Neural progenitor cell (in vitro differentiated cells): Measurements from ENCODE around the gene FGFR2. TPM values are rescaled to one million over a fixed set of nuclear protein-coding genes. Genes with fewer than 3 reads are reported as not detected.

ENCODE experiments used
- DNase-seq: peaks from one replicate; pipeline ENCODE4 v3.0.0-alpha.2; 2016; ENCODE audit warnings: low spot score
- H2AFZ ChIP-seq: fragments of 200-600 bp; sonication (generic); replicated peaks from 2 replicates; pipeline ENCODE4 v1.6.1; 2016; ENCODE audit warnings: antibody characterized with exemption
- H3F3A ChIP-seq: fragments of 200-600 bp; sonication (generic); 2 replicates; pipeline ENCODE4 v1.6.1; 2016; ENCODE audit warnings: antibody characterized with exemption, low read depth
- H3K27ac ChIP-seq: fragments of 200-600 bp; sonication (generic); 2 replicates; pipeline ENCODE4 v1.5.1; 2016; ENCODE audit warnings: mild to moderate bottlenecking
- H3K27me3 ChIP-seq: fragments of 200-600 bp; sonication (generic); 2 replicates; pipeline ENCODE4 v1.6.1; 2016; ENCODE audit warnings: mild to moderate bottlenecking, moderate library complexity
- H3K36me3 ChIP-seq: fragments of 200-600 bp; sonication (generic); 2 replicates; pipeline ENCODE4 v1.5.1; 2016
- H3K4me1 ChIP-seq: fragments of 200-600 bp; sonication (generic); 2 replicates; pipeline ENCODE4 v1.6.1; 2016; ENCODE audit warnings: mixed run types
- H3K4me2 ChIP-seq: fragments of 200-600 bp; sonication (generic); 2 replicates; pipeline ENCODE4 v1.6.1; 2016
- H3K4me3 ChIP-seq: fragments of 200-600 bp; sonication (generic); 2 replicates; pipeline ENCODE4 v1.5.1; 2016
- H3K79me2 ChIP-seq: fragments of 200-600 bp; sonication (generic); 2 replicates; pipeline ENCODE4 v1.6.1; 2016; ENCODE audit warnings: low read depth
- H3K9ac ChIP-seq: fragments of 200-600 bp; sonication (generic); 2 replicates; pipeline ENCODE4 v1.6.1; 2016
- H3K9me3 ChIP-seq: fragments of 200-600 bp; sonication (generic); 2 replicates; pipeline ENCODE4 v1.5.1; 2016; ENCODE audit warnings: low read depth
- H4K20me1 ChIP-seq: fragments of 200-600 bp; sonication (generic); 2 replicates; pipeline ENCODE4 v1.6.1; 2016; ENCODE audit warnings: low read depth
- H3K27ac Mint-ChIP-seq: 3 replicates; pipeline ENCODE4 v1.8.0; 2021; ENCODE audit warnings: mixed read lengths
- H3K27me3 Mint-ChIP-seq: 2 replicates; pipeline ENCODE4 v1.8.0; 2022; ENCODE audit warnings: low read depth, mild to moderate bottlenecking, inconsistent platforms, moderate library complexity, mixed read lengths; ENCODE audit not compliant: insufficient read depth
- H3K36me3 Mint-ChIP-seq: 3 replicates; pipeline ENCODE4 v1.8.0; 2021; ENCODE audit warnings: mixed read lengths
- H3K4me1 Mint-ChIP-seq: 3 replicates; pipeline ENCODE4 v1.8.0; 2021; ENCODE audit warnings: mixed read lengths
- H3K4me3 Mint-ChIP-seq: 3 replicates; pipeline ENCODE4 v1.8.0; 2021; ENCODE audit warnings: mild to moderate bottlenecking, moderate library complexity, mixed read lengths
- H3K9me3 Mint-ChIP-seq: 3 replicates; pipeline ENCODE4 v1.8.0; 2020; ENCODE audit warnings: mixed read lengths
- EZH2 ChIP-seq: fragments of 200-600 bp; sonication (generic); IDR thresholded peaks from 2 replicates; pipeline ENCODE4 v1.6.1; 2017; ENCODE audit warnings: antibody characterized with exemption, mild to moderate bottlenecking, moderate library complexity
- EZH2phosphoT487 ChIP-seq: fragments of 200-600 bp; sonication (generic); IDR thresholded peaks from 2 replicates; pipeline ENCODE4 v1.6.1; 2017; ENCODE audit warnings: antibody characterized with exemption
- total RNA-seq: library from RNA; depleted of rRNA; stranded (reverse); fragments of >200 nt; gene quantifications from 2 replicates; pipeline ENCODE4 v1.2.3, GENCODE V29; 2015; ENCODE audit warnings: low replicate concordance
- TF ChIP-seq, protein P1 (sequence below): fragments of 200-600 bp; sonication (generic); IDR thresholded peaks from 2 replicates; pipeline ENCODE4 v1.5.1; 2017; ENCODE audit warnings: antibody characterized with exemption, mild to moderate bottlenecking

Gene FGFR2
- total RNA-seq, 1 donor from 2014 or later = 99.1 TPM

DNA sequence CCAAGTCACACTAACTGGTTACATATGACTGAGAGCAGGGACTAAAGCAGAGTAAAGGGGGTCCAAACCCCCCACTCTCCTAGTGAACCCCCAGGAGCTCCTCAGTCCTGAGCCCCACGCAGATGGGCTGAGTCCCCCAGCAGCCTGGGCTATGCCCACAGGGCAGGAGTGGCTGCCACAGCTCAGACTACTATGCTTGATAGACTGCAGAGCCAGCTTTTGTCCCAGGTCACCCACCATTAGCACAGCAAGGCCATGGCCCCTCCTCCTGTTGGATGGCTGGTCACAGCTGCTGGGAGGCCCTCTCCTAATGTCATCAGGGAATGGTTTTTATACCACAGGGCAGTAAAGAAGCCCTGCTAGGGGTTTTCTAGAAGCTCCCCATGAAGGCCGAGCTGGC lies 46.3 kb upstream of the FGFR2 start:
- Mint-ChIP-seq H3K9me3 (peaks cover 10% of the 10 kb centered on the region), H3K4me1 (peaks cover 42% of the 10 kb centered on the region), H3K27me3 (peaks cover 2% of the 10 kb centered on the region), H3K36me3 (no peaks in the 10 kb centered on the region), H3K4me3 (no peak overlapping the region), H3K27ac (no peak overlapping the region)
- Histone ChIP-seq H3K9ac (no peak overlapping the region), H3K4me1 (peaks cover 10% of the 10 kb centered on the region), H2AFZ (no peak overlapping the region), H3K36me3 (no peaks in the 10 kb centered on the region), H3K4me2 (no peak overlapping the region), H3K27ac (no peak overlapping the region), H3K4me3 (no peak overlapping the region), H3F3A (no peaks in the 10 kb centered on the region), H3K27me3 (no peaks in the 10 kb centered on the region), H3K79me2 (no peaks in the 10 kb centered on the region), H4K20me1 (no peaks in the 10 kb centered on the region), H3K9me3 (no peaks in the 10 kb centered on the region)
- no peak for TF ChIP-seq EZH2phosphoT487
- no peak for TF ChIP-seq EZH2
- peak; percentile 18 for DNase-seq

DNA sequence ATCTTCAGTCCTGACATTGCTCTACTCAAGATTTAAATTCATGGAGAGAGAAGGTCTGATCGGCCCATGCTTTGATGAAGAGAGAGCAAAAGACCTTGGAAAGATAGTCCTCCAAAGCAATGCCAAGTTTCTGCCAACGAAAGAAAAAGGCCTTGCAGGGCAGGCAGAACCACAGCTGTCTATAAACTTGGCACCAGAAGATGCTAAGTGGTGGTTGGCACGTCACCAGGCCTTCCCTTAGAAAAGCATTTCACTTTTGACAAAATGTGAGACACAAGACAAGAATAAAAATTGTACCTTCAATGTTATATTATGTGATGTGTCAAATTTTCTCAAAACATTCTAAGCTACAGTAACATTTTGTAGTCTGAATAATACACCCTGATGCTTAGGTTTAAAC lies 42.0 kb upstream of the FGFR2 start:
- no peak overlapping the region for H3K9ac ChIP-seq

DNA sequence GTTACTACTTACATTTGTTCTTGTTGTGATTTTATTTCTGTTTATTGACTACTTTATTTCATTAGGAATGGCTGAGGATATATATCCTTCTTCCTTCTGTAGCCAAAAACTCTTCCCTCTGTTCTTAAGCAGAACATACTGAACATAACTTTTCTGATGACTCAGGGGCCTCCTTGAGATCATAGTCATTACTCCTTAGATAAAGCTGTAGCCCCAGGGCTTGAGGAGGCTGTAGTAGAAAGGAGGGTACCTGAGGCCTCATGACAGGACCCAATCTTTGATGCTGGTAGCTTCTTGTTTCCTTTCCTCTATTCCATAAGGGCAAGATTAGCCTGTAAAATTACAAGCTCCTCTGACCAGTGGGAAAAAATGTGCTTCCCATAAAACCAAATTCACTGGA lies 41.2 kb upstream of the FGFR2 start:
- Histone ChIP-seq H3F3A (no peaks in the 10 kb centered on the region), H3K4me3 (no peak overlapping the region), H3K79me2 (no peaks in the 10 kb centered on the region), H3K9me3 (peaks cover under 1% of the 10 kb centered on the region), H3K9ac (no peak overlapping the region), H3K4me2 (no peak overlapping the region), H3K27ac (no peak overlapping the region), H3K36me3 (no peaks in the 10 kb centered on the region), H3K27me3 (no peaks in the 10 kb centered on the region), H3K4me1 (no peaks in the 10 kb centered on the region), H4K20me1 (no peaks in the 10 kb centered on the region), H2AFZ (no peak overlapping the region)
- TF ChIP-seq EZH2 (no peak), EZH2phosphoT487 (no peak)
- TF ChIP-seq, protein P1, sequence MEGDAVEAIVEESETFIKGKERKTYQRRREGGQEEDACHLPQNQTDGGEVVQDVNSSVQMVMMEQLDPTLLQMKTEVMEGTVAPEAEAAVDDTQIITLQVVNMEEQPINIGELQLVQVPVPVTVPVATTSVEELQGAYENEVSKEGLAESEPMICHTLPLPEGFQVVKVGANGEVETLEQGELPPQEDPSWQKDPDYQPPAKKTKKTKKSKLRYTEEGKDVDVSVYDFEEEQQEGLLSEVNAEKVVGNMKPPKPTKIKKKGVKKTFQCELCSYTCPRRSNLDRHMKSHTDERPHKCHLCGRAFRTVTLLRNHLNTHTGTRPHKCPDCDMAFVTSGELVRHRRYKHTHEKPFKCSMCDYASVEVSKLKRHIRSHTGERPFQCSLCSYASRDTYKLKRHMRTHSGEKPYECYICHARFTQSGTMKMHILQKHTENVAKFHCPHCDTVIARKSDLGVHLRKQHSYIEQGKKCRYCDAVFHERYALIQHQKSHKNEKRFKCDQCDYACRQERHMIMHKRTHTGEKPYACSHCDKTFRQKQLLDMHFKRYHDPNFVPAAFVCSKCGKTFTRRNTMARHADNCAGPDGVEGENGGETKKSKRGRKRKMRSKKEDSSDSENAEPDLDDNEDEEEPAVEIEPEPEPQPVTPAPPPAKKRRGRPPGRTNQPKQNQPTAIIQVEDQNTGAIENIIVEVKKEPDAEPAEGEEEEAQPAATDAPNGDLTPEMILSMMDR = no peak
- Mint-ChIP-seq H3K27me3 (peaks cover 2% of the 10 kb centered on the region), H3K4me1 (peaks cover 8% of the 10 kb centered on the region), H3K4me3 (no peak overlapping the region), H3K9me3 (peaks cover 31% of the 10 kb centered on the region), H3K36me3 (no peaks in the 10 kb centered on the region), H3K27ac (no peak overlapping the region)
- DNase-seq = no peak

More for the DNA sequence above, 42.0 kb upstream of the FGFR2 start:
- Mint-ChIP-seq H3K27ac (no peak overlapping the region), H3K9me3 (peaks cover 31% of the 10 kb centered on the region), H3K4me3 (no peak overlapping the region), H3K36me3 (no peaks in the 10 kb centered on the region), H3K4me1 (peaks cover 16% of the 10 kb centered on the region), H3K27me3 (peaks cover 2% of the 10 kb centered on the region)
- no peaks in the 10 kb centered on the region for H3K36me3 ChIP-seq
- H3K4me1 ChIP-seq = no peaks in the 10 kb centered on the region
- H3K27ac ChIP-seq = no peak overlapping the region
- H3K79me2 ChIP-seq = no peaks in the 10 kb centered on the region
- H4K20me1 ChIP-seq = no peaks in the 10 kb centered on the region
- H3K4me3 ChIP-seq = no peak overlapping the region
- no peak for DNase-seq
- H3K27me3 ChIP-seq = no peaks in the 10 kb centered on the region
- no peak overlapping the region for H2AFZ ChIP-seq
- no peaks in the 10 kb centered on the region for H3K9me3 ChIP-seq
- TF ChIP-seq EZH2phosphoT487 (no peak), EZH2 (no peak)
- TF ChIP-seq, protein P1 = no peak
- H3K4me2 ChIP-seq = no peak overlapping the region
- H3F3A ChIP-seq = no peaks in the 10 kb centered on the region

DNA sequence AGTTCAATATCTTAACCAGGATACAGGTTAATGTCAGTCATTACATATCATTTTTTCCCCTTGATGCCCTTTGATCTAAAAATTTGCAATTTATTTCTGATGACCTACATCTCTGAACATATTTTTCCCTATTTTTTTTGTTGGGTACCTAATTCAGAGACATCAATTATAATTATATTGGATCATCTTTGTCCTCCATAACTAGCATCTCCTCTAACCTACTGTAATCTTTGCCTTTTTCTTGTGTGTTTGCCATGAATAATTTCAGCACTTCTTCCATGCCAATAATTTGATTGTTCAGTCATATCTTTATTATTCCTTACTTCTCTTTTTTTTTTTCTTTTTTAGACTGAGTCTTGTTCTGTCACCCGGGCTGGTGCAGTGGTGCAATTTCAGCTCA lies 39.2 kb upstream of the FGFR2 start:
- TF ChIP-seq EZH2phosphoT487 (no peak), EZH2 (no peak)
- TF ChIP-seq, protein P1 = no peak
- H3K27ac Mint-ChIP-seq = no peak overlapping the region
- no peaks in the 10 kb centered on the region for H3K4me1 Mint-ChIP-seq

More for the DNA sequence above, 39.2 kb upstream of the FGFR2 start:
- Mint-ChIP-seq H3K36me3 (no peaks in the 10 kb centered on the region), H3K27me3 (no peaks in the 10 kb centered on the region), H3K9me3 (peaks cover 31% of the 10 kb centered on the region), H3K4me3 (no peak overlapping the region)
- Histone ChIP-seq H3K9ac (no peak overlapping the region), H3F3A (no peaks in the 10 kb centered on the region), H4K20me1 (no peaks in the 10 kb centered on the region), H2AFZ (no peak overlapping the region), H3K4me2 (no peak overlapping the region), H3K79me2 (no peaks in the 10 kb centered on the region), H3K4me3 (no peak overlapping the region), H3K36me3 (no peaks in the 10 kb centered on the region), H3K27ac (no peak overlapping the region), H3K4me1 (peaks cover 6% of the 10 kb centered on the region), H3K9me3 (peaks cover 3% of the 10 kb centered on the region), H3K27me3 (no peaks in the 10 kb centered on the region)
- no peak for DNase-seq
